ENCODE results near the gene SLC9A6.
"Not testable (repeated sequence)": the region's sequence is repeated elsewhere in the genome, so short reads cannot be mapped to it uniquely, and the experiment has no call there.

The SLC9A6 gene

DNA sequence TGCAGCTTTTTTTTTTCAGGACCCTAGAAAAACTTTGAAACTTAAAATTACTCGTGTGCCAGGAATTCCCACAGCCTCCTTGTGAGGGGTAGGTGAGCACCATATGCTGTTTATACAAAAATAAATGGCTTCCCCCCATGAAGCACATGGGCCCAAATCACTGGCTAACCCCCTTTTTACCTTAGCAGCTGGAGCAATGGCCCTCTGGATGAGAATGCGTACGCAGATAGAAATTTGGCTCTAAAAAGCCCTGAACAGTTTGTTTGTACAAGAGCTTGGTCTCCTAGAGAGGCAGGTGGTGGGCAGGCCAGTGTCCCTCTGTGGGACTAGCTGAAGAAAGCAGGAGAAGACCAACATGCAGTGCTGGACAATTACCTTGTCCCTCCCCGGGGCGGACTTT, 76.5 kb downstream of the SLC9A6 start:
- no peak overlapping the region for H3K27ac ChIP-seq (ENCODE audit: low read depth, low read length)
- H3K9me3 ChIP-seq (ENCODE audit: control insufficient read depth, insufficient read depth, low read depth, low read length): no peaks in the 10 kb centered on the region
- H3K27me3 ChIP-seq (ENCODE audit: control insufficient read depth, insufficient read depth, low read length): peaks cover 3% of the 10 kb centered on the region; the same call in 1 of the 2 replicates
- peaks cover 12% of the 10 kb centered on the region; the same call in 1 of the 2 replicates for H3K4me1 ChIP-seq (ENCODE audit: control insufficient read depth, insufficient read depth, low read length)
- no peaks in the 10 kb centered on the region for H3K36me3 ChIP-seq (ENCODE audit: control insufficient read depth, insufficient read depth, low read length)
- no peak overlapping the region for H3K9ac ChIP-seq (ENCODE audit: low read length)
- H3K4me3 ChIP-seq (ENCODE audit: low read depth, low read length): no peak overlapping the region

DNA sequence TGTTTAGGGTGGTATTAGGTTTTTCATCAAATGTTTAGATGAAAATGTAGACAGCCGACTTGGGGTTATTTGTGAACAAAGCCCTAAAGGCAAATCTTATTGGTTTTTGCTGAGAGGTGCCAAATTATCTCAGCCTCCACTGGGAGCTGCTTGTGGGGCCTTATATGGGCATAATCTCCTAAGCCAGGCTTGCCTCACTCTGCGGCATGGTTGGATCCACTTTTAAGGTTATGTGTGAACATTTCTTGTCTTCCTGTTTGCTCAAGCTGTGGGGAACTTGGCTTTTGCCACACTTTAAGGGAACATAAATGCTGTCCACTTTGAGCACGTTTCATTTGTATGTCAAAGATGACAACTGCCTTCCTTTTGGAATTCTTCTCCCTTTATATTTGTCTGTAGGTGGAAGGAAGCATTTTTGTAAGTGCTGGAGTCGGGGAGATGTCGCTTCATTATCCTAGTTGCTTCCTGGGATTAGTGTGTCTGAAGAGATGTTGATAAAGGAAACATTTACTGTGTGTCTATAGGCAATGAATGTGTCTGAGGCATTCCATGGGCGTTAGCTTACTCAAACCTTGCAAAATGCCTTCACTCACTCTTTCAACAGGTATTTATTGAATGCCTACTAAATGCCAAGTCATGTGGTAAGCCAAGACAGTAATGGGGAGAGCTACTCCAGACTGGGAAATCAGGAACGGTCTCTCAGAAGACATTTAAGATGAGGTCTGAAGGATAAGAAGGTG, 78.3 kb downstream of the SLC9A6 start:
- Histone ChIP-seq H3K27me3 (ENCODE audit: control insufficient read depth, insufficient read depth, low read length) (peaks cover 6% of the 10 kb centered on the region; the same call in 1 of the 2 replicates), H3K9me3 (ENCODE audit: control insufficient read depth, insufficient read depth, low read depth, low read length) (no peaks in the 10 kb centered on the region), H3K4me1 (ENCODE audit: control insufficient read depth, insufficient read depth, low read length) (peaks cover 12% of the 10 kb centered on the region; the same call in 1 of the 2 replicates), H3K36me3 (ENCODE audit: control insufficient read depth, insufficient read depth, low read length) (no peaks in the 10 kb centered on the region), H3K4me3 (ENCODE audit: low read depth, low read length) (no peak overlapping the region), H3K27ac (ENCODE audit: low read depth, low read length) (no peak overlapping the region), H3K9ac (ENCODE audit: low read length) (no peak overlapping the region)

DNA sequence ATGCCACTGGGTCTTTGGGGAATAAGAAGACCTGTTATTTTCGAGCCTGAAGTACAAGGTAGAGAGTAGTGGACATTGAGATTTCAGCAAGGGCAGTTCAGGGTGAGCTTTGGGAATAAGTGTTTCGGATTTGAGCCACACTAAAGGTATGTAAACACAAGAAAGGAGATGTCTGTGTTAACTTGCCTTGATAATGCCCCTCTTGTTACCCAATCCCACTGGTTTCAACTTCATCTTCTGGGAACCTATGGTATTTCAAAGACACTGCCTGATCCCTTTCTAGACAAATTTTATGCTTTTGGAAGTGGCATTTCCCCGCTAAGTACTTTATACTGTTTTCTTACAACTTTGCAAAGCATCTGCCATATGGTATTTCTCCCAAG, 79.4 kb downstream of the SLC9A6 start:
- H3K9ac ChIP-seq (ENCODE audit: low read length): no peak overlapping the region
- no peaks in the 10 kb centered on the region for H3K36me3 ChIP-seq (ENCODE audit: control insufficient read depth, insufficient read depth, low read length)
- H3K4me3 ChIP-seq (ENCODE audit: low read depth, low read length): no peak overlapping the region
- peaks cover 12% of the 10 kb centered on the region; the same call in 1 of the 2 replicates for H3K4me1 ChIP-seq (ENCODE audit: control insufficient read depth, insufficient read depth, low read length)
- H3K9me3 ChIP-seq (ENCODE audit: control insufficient read depth, insufficient read depth, low read depth, low read length): no peaks in the 10 kb centered on the region
- peaks cover 6% of the 10 kb centered on the region; the same call in 1 of the 2 replicates for H3K27me3 ChIP-seq (ENCODE audit: control insufficient read depth, insufficient read depth, low read length)
- no peak overlapping the region for H3K27ac ChIP-seq (ENCODE audit: low read depth, low read length)

DNA sequence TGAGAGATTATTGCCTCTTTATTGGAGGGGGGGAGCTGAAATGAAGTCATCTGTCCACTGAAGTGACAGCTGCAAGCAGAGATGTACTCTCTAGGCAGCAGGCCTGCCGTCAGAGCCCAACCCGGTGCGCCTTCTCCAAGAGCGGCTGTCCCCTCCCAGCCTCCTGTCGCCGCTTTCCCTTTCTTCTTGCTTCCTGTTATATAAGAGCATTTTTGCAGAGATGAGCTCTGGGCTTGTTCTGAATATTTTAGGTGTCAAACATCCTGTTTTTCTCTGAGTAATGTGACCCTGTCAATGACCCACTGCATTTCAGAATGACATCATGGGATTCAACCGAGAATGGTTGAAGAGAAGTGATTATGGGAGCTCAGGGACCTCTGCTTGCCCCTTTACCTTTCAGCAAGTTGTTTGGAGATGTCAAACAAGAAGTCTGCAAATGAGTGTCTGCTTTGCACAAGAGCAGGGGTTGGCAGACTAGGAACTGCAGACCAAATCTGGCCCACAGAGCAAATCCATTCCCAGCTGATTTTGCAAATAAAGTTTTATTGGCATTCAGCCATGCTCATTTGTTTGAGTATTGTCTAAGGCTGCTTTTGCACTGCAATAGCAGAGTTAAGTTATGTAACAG, 79.9 kb downstream of the SLC9A6 start:
- peaks cover 9% of the 10 kb centered on the region; the same call in 1 of the 2 replicates for H3K27me3 ChIP-seq (ENCODE audit: control insufficient read depth, insufficient read depth, low read length)
- no peak overlapping the region for H3K4me3 ChIP-seq (ENCODE audit: low read depth, low read length)
- H3K27ac ChIP-seq (ENCODE audit: low read depth, low read length): no peak overlapping the region

DNA sequence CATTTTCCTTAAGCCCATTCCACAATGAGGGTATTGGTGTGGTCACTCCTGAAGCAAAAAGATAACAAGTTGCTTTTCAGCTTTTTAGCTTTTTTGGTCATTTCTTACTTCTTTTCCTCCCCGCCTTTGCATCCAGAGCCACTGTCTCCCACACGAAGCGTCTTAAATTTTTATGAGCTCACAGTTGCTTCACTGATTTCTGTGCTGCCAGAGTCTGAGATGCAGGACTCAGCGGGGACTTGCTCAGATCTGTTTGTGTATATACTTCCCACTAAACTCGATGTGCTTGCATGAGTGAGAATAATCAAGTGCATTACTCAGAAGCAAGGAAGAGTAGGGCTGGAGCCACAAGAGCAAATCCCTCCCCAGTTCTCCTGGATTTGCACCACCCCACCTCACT, 81.9 kb downstream of the SLC9A6 start:
- H3K27me3 ChIP-seq (ENCODE audit: control insufficient read depth, insufficient read depth, low read length): peaks cover 9% of the 10 kb centered on the region; the same call in 1 of the 2 replicates
- H3K4me1 ChIP-seq (ENCODE audit: control insufficient read depth, insufficient read depth, low read length): peaks cover 12% of the 10 kb centered on the region; the same call in 1 of the 2 replicates

More for the DNA sequence above, 79.9 kb downstream of the SLC9A6 start:
- H3K9ac ChIP-seq (ENCODE audit: low read length): no peak overlapping the region
- no peaks in the 10 kb centered on the region for H3K9me3 ChIP-seq (ENCODE audit: control insufficient read depth, insufficient read depth, low read depth, low read length)
- no peaks in the 10 kb centered on the region for H3K36me3 ChIP-seq (ENCODE audit: control insufficient read depth, insufficient read depth, low read length)
- H3K4me1 ChIP-seq (ENCODE audit: control insufficient read depth, insufficient read depth, low read length): peaks cover 12% of the 10 kb centered on the region; the same call in 1 of the 2 replicates

DNA sequence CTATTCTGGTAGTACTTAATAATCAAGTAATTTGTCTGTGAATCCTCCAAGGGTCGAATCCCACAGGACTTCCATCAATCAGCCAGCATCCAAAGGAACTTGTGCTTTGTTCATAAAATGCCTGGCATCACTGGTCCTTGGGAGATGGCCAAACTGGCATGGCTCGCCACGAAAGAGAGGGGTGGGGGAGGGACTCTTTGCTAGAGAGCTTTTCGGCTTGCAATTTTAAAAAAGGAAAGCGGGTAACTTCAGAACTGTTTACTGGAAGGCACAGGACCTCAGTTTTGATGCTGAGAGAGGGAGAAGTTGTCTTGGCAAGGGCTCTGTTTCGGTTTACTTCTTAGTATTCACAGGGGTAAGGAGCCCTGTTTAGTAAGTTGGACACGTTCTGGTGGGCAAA, 82.7 kb downstream of the SLC9A6 start:
- peaks cover 8% of the 10 kb centered on the region; the same call in 1 of the 2 replicates for H3K27me3 ChIP-seq (ENCODE audit: control insufficient read depth, insufficient read depth, low read length)
- no peaks in the 10 kb centered on the region for H3K9me3 ChIP-seq (ENCODE audit: control insufficient read depth, insufficient read depth, low read depth, low read length)
- H3K27ac ChIP-seq (ENCODE audit: low read depth, low read length): no peak overlapping the region
- peaks cover 12% of the 10 kb centered on the region; the same call in 1 of the 2 replicates for H3K4me1 ChIP-seq (ENCODE audit: control insufficient read depth, insufficient read depth, low read length)
- no peaks in the 10 kb centered on the region for H3K36me3 ChIP-seq (ENCODE audit: control insufficient read depth, insufficient read depth, low read length)
- no peak overlapping the region for H3K4me3 ChIP-seq (ENCODE audit: low read depth, low read length)
- H3K9ac ChIP-seq (ENCODE audit: low read length): no peak overlapping the region

More for the DNA sequence above, 81.9 kb downstream of the SLC9A6 start:
- H3K36me3 ChIP-seq (ENCODE audit: control insufficient read depth, insufficient read depth, low read length): no peaks in the 10 kb centered on the region
- H3K9ac ChIP-seq (ENCODE audit: low read length): no peak overlapping the region
- H3K4me3 ChIP-seq (ENCODE audit: low read depth, low read length): no peak overlapping the region
- no peak overlapping the region for H3K27ac ChIP-seq (ENCODE audit: low read depth, low read length)
- no peaks in the 10 kb centered on the region for H3K9me3 ChIP-seq (ENCODE audit: control insufficient read depth, insufficient read depth, low read depth, low read length)

DNA sequence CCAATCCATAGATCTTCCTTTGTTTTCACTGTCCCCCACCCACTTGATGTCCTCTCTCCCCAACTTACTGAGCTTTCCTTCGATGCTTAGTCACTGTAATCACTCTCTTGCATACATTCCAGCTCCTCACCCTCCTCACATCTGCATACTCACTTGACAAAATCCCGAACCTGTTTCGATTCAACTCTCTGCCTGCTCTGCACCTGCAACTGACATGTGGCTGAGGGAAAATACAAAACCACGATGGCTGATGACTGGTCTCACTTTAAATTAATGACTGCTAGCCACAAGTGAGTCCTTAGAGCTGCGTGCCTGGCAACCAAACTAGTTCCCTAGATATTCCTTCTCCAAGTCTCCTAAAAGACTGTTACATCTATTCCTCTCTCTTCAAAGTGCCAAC, 91.7 kb downstream of the SLC9A6 start:
- no peak overlapping the region for H3K9ac ChIP-seq (ENCODE audit: low read length)
- H3K9me3 ChIP-seq (ENCODE audit: control insufficient read depth, insufficient read depth, low read depth, low read length): no peaks in the 10 kb centered on the region
- H3K4me3 ChIP-seq (ENCODE audit: low read depth, low read length): no peak overlapping the region
- H3K36me3 ChIP-seq (ENCODE audit: control insufficient read depth, insufficient read depth, low read length): no peaks in the 10 kb centered on the region
- H3K27me3 ChIP-seq (ENCODE audit: control insufficient read depth, insufficient read depth, low read length): peaks cover 19% of the 10 kb centered on the region; the same call in 1 of the 2 replicates
- peaks cover 4% of the 10 kb centered on the region; the same call in 1 of the 2 replicates for H3K4me1 ChIP-seq (ENCODE audit: control insufficient read depth, insufficient read depth, low read length)
- no peak overlapping the region for H3K27ac ChIP-seq (ENCODE audit: low read depth, low read length)

DNA sequence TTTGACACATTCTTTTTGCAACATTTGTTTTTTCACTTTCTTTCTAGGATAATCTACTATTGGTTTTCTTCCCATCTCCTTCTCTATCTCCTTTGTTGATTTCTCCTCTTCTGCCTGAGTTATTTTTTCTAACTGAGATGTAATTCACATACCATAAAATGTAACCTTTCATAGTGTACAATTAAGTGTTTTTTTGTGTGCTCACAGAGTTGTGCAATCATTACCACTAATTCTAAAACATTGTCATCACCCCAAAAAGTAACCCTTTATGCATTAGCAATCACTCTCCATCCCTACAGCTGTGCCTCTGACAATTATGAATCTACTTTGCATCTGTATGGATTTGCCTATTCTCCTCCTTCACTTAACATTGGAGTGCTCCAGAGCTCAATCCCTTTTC, 95.5 kb downstream of the SLC9A6 start:
- no peak overlapping the region for H3K4me3 ChIP-seq (ENCODE audit: low read depth, low read length)
- H3K36me3 ChIP-seq (ENCODE audit: control insufficient read depth, insufficient read depth, low read length): no peaks in the 10 kb centered on the region
- H3K4me1 ChIP-seq (ENCODE audit: control insufficient read depth, insufficient read depth, low read length): peaks cover 4% of the 10 kb centered on the region; the same call in 1 of the 2 replicates
- peaks cover 19% of the 10 kb centered on the region; the same call in 1 of the 2 replicates for H3K27me3 ChIP-seq (ENCODE audit: control insufficient read depth, insufficient read depth, low read length)
- H3K9ac ChIP-seq (ENCODE audit: low read length): no peak overlapping the region
- no peak overlapping the region for H3K27ac ChIP-seq (ENCODE audit: low read depth, low read length)
- no peaks in the 10 kb centered on the region for H3K9me3 ChIP-seq (ENCODE audit: control insufficient read depth, insufficient read depth, low read depth, low read length)

DNA sequence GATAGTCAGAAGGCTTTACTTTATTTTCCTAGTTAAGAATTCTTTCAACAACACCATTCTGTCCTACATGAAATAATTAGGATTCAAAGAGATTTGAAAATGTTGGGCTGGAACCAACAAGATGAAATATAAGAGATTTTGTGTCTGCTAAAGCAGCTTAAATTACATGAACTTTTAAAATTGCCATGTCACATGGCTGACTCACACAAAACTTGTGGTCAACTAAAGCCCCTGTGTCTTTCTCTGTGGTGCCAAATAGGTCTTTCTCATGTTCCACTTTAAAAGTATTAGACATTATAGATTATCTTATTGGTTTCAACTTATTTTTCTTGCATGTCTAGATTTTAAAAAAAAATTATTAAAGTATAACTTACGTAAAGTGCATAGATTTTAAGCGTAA, 101.3 kb downstream of the SLC9A6 start:
- no peak overlapping the region for H3K27ac ChIP-seq (ENCODE audit: low read depth, low read length)
- H3K9ac ChIP-seq (ENCODE audit: low read length): no peak overlapping the region
- H3K9me3 ChIP-seq (ENCODE audit: control insufficient read depth, insufficient read depth, low read depth, low read length): no peaks in the 10 kb centered on the region
- no peak overlapping the region for H3K4me3 ChIP-seq (ENCODE audit: low read depth, low read length)
- no peaks in the 10 kb centered on the region for H3K36me3 ChIP-seq (ENCODE audit: control insufficient read depth, insufficient read depth, low read length)
- H3K4me1 ChIP-seq (ENCODE audit: control insufficient read depth, insufficient read depth, low read length): no peaks in the 10 kb centered on the region
- no peaks in the 10 kb centered on the region; the same call in 1 of the 2 replicates for H3K27me3 ChIP-seq (ENCODE audit: control insufficient read depth, insufficient read depth, low read length)

DNA sequence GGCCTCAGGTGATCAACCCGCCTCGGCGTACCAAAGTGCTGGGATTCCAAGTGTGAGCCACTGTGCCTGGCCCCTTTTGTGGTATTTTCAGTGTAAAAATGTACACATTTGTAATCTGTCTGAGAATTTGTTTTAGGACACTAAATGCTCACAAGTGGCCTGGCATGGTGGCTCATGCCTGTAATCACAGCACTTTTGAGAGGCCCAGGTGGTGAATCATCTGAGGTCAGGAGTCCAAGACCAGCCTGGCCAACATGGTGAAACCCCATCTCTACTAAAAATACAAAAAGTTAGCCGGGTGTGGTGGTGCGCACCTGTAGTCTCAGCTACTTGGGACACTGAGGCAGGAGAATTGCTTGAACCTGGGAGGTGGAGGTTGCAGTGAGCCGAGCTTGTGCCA, 106.7 kb downstream of the SLC9A6 start:
- H3K4me1 ChIP-seq (ENCODE audit: control insufficient read depth, insufficient read depth, low read length); H3K9me3 ChIP-seq (ENCODE audit: control insufficient read depth, insufficient read depth, low read depth, low read length); H3K27ac ChIP-seq (ENCODE audit: low read depth, low read length); H3K4me3 ChIP-seq (ENCODE audit: low read depth, low read length); H3K9ac ChIP-seq (ENCODE audit: low read length); H3K36me3 ChIP-seq (ENCODE audit: control insufficient read depth, insufficient read depth, low read length); H3K27me3 ChIP-seq (ENCODE audit: control insufficient read depth, insufficient read depth, low read length): not testable (repeated sequence)

DNA sequence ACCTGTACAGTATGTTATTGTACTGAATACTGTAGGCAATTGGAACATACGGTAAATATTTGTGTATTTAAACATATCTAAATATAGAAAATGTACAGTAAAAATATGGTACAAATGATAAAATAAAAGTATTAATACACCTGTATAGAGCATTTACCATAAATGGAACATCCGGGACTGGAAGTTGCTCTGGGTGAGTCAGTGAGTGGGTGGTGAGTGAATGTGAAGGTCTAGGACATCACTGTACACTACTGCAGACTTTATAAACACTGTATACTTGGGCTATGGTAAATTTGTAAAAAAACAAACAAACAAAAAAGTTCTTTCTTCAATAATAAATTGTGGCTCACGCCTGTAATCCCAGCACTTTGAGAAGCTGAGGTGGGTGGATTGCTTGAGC, 109.7 kb downstream of the SLC9A6 start:
- Histone ChIP-seq H3K9ac (ENCODE audit: low read length) (no peak overlapping the region), H3K36me3 (ENCODE audit: control insufficient read depth, insufficient read depth, low read length) (no peaks in the 10 kb centered on the region), H3K9me3 (ENCODE audit: control insufficient read depth, insufficient read depth, low read depth, low read length) (no peaks in the 10 kb centered on the region), H3K27me3 (ENCODE audit: control insufficient read depth, insufficient read depth, low read length) (no peaks in the 10 kb centered on the region), H3K27ac (ENCODE audit: low read depth, low read length) (no peak overlapping the region), H3K4me3 (ENCODE audit: low read depth, low read length) (no peak overlapping the region), H3K4me1 (ENCODE audit: control insufficient read depth, insufficient read depth, low read length) (peaks cover 11% of the 10 kb centered on the region)

All from HUES6 (cell line).